HG02970 (cell line): Measurements from ENCODE around the gene EHD1.
"Not testable (repeated sequence)": the region's sequence is repeated elsewhere in the genome, so short reads cannot be mapped to it uniquely, and the experiment has no call there.

Experiments
- ATAC-seq: cut with Tn5 transposase; IDR thresholded peaks from one replicate; pipeline ENCODE4 v1.9.1; 2021; ENCODE audit warnings: mild to moderate bottlenecking, moderate library complexity, moderate number of reproducible peaks; ENCODE audit not compliant: unreplicated experiment, low FRiP score

EHD1 gene

DNA sequence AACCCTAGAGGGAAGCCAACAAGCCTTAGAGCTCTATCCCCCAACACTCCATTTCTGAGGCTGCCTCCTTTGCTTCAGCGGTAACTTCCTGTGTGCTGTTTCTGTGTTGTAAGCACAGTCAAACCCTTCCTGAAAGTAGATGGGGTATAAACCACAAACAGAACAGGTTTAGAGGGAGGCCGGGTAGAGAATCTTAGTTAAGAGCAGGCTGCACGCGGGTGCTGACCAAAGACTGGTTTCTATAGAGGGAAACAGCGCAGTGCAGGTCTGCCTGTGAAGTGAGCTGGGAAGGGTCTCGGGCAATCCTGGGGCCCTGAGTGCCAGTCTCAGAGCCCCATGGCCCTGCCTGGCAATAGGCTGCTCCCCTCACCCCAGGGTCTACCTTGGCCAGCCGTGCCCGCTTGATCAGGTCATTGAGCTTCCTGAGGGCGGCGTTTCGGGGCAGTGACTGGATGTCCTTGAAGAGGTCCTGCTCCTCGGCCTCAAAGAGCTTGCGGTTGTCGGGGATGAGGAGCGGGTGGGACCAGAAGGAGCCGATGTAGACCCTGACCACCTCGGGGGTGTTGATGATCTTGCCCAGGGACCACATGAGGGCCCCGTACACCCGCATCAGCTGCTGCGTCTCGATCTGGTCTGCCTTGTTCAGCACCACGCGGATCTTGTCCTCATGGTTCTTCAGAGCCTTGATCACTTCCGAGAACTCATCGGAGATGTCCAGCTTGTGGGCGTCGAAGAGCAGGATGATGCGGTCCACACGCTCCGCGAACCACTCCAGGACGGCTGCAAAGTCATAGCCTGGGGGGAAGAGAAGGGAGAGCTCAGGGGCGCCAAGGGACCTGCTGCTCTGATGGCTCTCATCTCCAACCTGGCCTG lies 18.6 kb downstream of the EHD1 start:
- ATAC-seq = peak; percentile 68

DNA sequence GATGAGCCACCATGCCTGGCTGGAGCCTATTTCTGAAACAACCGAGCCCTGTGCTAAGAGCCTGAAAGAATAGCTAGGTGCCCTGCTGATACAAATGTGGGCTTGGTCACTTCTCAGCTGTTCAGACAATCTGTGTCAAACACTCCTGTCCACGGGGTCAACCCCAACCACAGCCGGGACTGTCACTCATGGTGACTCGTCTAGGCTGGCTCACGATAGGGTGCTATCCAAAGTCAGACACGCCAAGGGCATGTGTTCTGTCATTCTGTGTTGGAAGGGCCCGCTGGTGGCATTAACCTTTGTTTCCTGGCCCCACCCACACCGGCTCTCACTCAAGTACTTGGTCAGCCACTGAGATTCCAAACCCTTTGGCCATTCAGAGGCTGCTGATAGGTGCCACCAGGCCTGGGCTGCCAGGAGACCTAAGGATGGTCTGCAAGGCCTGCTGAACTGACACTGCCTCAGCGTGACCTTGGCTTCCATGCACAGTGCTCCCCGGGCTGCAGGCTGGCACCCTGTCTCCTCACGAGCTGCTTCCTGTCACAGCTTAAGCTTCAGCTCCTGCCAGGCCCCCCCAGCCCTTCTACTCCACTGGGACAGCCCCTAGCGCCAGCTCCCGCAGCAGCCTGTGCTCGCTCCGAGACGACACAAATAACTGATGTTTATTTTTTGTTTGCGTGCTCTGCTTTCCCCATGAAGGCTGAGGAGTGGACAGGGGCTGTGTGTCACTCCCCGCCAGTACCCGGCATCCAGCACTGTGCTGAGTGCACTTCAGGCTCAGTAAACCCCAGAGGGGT lies 19.8 kb downstream of the EHD1 start:
- no peak for ATAC-seq

DNA sequence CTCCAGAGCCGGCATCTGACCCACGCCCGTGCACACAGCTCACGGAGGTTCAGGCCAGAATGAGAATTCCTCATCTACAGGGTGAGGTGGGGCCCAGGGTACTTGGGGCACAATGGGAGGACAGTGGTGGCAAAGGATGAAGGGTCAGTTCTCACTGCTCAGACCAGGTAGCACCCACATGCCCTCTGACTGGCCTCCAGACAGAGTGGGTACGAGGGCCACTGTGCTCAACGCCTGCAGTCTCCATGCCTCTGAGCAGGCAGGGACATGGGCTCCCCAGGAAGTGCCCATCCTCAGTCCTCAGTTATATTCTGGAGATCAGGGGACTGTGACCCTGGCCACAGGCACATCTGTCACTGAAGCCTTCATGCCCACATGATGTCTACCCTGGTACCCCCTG lies 20.9 kb downstream of the EHD1 start:
- ATAC-seq = no peak

DNA sequence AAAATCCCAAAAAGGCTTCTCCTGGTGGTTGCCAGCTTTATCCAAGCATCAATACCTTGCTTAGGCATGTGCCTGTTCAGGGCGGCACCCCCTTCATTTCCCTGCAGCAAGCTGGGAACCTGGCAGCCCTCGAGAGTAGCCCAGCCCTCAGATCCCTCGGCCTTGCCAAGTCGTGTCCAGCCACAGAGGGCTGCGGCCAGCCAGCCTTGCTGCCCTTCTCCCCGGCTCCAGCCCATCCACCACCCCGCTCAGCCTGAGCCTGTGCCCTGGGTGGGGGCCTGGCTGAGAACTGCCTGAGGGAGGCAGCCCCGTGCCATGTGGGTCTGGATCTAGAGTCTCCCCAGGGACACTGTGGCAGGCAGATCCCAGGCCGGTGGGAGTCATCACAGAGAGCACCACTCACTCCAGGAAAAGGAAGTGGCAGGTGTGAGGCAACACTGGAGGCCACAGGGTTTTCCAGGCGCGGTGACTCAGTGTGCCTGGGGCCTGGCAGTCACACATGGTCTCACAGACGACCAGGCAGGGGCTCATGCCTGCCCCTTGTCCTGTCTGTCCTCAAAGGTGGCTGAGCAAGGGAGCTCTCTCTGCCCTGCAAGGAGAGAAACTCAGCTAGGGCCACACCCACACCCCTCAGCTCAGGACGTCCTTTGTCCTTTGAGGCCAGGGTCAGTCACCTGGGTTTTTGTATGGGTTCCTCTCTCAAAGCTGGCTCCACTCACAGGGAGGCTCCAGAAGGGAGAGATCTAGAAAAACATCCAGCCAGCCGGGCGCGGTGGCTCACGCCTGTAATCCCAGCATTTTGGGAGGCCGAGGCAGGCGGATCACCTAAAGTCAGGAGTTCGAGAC lies 21.8 kb downstream of the EHD1 start:
- no peak for ATAC-seq

DNA sequence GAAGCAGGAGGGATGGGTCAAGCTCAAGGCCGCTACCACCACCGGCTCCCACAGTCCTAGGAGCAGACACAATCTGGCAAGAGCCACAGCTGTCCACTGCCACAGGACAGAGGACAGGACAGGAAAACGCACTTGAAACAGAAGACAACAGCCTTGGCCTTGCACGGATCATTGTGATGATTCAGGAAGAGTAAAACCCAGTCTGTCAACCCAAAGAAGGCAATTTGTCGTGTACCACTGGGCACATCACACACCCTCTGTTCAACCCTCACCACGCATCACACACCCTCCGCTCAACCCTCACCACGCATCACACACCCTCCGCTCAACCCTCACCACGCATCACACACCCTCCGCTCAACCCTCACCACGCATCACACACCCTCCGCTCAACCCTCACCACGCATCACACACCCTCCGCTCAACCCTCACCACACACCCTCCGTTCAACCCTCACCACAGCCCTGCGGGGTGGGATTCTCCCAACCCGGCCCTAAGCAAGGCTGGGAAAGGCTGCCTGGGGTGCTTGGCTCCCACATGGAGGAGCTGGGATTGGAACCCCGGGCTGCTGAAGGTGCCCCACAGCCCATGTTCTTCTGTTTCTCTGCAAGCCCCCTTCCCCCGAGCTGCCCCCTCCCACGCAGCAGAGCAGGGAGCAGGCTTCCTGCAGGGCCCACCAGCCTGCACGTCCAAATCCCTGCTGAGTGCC lies 22.7 kb downstream of the EHD1 start:
- no peak for ATAC-seq

DNA sequence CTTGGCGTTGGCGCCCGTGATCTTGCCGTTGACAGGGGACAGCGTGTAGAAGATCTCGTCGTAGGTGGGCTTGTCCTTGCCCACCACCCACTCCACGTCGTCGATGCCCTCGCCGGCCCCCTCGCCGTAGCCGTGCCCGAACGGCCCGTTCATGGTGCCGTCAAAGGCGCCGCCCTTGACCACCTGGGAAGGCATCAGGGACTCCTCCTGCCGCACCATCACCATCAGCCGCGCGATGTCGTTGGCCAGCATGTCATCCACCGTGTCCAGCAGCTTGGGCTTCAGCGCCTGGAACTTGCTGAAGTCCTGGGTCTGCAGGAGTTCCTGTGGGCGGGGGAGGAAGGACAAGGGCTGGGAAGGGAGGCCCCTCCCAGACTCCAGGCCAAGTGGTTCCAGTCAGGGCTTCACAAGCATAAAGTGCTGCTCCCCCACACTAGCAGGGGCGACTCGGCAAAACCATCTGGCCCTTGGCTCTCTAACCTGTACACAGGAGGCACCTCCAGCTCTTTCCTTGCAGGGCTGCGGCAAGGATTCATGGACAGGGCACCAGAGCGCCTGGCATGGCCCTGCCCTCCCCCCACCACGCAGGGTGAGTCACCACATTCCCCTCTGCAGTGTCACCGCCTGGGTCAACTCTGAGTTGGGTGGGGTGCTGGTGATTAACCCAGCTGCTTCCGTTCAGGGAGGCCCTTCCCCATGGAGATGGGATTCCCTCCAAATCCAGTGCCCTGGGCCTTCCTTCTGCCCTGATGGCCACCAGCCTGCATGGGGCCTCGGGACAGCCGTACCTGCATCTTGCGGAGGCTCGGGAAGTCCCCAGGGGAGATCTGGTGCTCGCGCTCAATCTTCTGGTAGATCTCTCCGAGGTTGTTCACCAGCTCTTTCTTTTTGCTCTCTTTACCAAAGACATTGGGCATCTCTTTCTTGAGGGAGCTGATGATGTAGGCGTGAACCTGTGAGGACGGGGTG lies 23.6 kb downstream of the EHD1 start:
- no peak for ATAC-seq

DNA sequence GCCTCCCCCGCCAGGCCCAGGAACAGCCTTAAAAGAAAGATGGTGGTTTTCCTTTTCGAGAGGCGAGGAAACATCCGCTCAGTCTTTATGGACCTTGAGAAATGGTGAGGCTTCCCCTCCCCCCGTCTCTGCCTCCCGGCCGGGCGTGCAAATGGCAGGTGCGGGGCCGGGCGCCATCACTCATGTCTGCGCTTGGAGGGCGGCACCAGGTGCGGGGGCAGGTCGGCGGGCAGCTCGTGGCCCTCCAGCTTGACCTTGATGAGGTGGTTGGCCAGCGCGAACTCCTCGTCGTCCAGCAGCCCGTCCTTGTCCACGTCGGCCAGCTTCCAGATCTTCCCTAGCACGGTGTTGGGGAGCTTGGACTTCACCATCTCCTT lies 24.3 kb downstream of the EHD1 start:
- ATAC-seq = no peak

DNA sequence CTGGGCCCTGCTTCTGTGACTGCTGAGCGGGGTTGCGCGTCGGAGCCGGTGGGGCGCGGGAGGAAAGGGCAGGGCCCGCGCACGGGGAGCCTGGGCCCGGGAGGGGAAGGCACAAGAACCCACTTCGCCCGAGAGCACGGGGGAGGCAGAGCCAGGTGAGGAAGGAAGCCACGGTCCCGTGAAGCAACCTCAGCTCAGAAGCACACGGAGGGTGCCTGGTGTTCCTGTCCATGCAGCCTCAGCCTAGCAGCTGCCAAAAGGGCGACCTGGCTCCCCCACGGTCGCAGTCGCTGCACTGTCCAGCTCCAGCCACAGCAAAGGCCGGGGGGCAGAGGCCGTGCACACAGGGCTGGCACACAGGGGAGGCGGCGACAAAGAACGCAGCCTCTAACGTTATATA lies 24.7 kb downstream of the EHD1 start:
- no peak for ATAC-seq

DNA sequence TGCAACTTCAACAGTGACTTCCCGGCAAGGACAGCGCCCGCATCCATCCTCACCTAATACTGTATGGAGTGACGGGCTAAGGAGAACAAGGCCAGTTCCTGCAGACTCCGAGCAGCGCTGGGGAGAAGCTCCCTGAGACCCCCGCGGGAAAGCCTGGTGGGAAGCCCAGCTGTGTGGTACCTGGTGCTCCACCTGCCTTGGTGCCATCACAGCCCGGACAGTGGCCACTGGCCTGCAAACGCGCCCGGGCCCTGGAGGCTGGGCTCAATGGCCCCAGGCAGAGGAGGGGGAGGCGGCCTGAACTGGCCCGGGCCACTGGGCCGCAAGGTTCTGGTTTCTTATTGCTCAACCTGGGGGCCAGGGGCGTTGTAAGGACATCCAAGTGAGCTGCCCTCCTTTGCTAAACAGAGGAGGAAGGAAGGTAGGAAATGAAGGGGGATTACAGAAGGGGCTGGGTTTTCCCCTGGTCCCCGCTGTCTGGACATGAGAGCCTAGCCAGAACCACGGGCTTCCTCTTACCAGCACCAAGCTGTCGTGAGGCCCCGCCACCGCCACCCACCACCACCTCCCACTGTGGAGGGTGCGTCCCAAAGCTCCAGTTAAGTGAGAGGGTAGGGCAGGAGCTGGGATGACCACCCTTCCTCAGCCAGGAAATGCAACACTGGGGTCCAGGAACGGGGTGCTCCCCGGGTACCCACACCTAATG lies 25.5 kb downstream of the EHD1 start:
- no peak for ATAC-seq

DNA sequence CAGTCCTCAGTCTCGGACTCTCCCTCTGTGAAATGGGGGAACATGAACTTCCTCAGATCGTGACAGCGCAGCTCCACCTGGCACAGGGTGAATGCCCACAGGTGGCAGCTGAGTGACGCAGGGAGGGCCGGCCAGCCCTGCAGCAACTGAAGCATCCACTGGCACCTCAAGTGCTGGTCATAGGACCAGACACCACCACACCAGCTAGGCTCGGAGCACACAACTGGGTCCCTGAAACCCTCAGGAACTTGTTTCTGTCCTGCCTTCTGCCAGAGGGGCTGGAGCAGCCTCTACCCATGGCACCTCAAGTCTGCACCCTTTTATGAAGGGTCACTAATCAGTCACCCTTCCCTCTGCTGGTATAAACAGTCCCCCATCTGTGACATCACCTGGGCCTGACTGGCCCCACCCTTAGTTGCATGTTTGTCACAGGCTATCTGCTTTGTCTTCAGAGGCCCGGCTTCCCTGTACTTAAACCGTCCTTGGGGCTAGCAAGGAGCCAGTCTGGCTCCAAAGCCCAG lies 26.5 kb downstream of the EHD1 start:
- no peak for ATAC-seq

DNA sequence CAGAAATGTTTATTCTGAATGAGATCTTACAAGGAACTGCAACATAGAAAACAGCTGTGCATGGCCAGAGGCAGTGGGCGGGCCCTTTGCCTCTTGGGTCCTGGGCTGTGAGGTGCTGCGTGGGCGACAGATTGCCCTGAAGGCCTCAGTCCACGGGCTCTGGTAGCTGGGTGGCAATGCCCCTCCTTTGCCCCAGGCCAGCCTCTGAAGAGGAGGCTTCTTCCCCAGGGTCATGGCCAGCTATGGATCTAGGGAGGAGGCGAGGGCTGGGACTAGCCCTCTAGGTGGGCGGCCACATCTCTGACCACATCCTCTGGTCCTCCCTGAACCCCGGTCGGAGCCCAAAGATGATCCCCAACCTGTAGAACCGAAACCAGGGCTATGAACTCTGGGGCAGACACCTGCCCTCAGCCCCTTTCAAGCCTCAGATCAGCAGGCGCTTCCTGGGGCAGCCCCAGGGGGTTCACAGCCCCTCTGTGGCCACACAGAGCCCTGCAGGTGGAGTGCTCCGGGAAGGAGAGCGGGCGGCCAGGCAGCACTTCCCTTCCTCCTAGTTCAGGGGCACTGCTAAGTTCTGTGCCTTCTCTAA lies 27.3 kb downstream of the EHD1 start:
- ATAC-seq = peak; percentile 64

DNA sequence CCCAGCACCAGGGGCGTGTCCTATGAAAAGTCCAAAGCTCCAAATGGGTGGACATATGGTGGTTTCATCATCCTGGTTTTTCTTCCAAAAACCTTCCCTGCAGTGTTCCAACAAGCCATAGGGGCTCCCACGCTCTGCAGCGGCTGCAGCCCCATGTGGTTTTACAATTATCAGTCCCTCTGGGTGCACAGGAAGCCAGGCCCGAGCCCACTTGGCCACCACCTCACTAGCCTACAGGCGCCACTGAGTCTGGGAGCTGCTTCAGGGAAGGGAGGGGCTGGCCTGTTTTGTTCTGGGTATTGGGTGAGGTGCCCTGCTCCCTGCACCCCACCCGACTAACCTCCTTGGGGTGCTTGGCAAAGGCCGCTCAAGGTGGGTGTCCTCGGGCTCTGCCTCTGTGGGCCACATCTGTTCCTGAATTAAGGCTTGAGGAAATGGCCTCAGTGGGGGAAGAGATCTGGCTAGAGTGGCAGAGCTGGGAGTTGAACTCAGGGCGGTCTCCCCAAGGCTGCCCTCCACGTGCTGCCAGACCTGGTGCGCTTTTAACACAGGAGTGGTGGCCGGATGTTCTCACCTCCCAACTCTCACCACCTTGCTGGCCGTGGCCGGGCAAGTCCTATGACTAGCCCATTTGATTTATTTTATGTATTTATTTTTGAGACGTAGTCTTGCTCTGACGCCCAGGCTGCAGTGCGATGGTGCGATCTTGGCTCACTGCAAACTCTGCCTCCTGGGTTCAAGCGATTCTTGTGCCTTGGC lies 28.6 kb downstream of the EHD1 start:
- ATAC-seq = no peak

DNA sequence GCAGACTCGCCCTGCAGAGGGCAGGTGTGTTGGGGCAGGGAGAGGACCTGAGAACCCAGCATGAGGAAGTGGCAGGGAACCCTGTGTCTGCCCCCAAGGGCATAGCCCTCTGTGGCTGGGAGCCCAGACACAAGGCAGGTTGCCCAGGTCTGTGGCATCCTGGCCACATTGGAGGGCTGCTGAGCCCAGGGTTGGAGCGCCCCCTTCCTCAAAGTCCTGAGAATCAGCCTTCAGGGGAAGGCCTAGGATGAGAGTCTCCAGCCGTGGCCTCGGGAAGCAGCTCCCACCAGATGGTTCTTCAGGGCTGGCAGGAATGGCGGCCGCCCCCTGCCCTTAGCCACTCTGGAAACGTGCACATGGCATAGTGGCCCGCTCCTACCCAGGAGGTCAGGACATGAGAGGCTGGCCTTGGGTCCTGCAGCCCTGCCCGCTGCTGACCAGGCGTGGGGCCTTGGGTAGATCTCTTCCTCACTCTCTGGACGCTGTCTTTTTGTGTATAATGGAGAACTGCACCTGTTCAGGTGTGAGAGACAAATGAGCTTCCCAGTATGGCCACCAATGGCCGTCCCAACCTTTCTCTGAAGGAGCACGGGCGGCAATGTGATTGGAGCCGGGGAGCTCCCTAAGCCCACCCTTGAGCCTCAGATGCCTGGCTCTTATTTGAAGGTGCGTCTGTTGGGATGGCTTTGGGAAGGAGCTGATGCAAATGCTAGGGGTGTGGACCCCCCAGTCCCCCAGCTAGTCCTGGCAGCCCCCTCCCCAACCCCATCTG lies 29.4 kb downstream of the EHD1 start:
- ATAC-seq = no peak

DNA sequence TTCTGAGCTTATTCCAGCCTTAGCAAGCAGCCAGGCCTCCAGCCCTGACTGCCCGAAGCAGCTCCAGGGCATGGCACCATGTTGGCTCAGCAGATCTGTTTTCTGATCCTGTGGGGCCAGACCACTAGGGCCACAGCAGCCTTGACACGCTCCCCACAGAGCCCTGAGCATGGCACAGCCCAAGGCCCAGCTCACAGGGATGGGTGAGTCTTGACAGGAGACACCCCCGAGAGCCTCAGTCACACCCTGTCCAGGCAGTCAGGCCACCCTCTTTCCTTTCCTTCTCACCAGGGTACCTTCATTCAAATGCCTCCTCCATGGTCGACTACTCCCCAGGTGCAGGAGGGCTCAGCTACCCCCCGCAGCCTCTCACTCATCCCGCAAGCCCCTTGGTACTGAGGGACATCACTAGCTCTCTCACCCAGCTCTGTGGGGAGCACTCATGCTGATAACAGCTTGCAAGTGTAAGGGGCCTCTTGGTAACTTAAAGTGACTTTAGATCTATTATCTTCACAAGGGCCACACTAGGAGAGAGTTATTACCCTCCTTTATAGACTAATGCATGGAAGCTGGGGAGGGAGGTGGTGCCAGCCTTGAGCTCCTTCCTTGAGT lies 30.1 kb downstream of the EHD1 start:
- ATAC-seq = no peak

DNA sequence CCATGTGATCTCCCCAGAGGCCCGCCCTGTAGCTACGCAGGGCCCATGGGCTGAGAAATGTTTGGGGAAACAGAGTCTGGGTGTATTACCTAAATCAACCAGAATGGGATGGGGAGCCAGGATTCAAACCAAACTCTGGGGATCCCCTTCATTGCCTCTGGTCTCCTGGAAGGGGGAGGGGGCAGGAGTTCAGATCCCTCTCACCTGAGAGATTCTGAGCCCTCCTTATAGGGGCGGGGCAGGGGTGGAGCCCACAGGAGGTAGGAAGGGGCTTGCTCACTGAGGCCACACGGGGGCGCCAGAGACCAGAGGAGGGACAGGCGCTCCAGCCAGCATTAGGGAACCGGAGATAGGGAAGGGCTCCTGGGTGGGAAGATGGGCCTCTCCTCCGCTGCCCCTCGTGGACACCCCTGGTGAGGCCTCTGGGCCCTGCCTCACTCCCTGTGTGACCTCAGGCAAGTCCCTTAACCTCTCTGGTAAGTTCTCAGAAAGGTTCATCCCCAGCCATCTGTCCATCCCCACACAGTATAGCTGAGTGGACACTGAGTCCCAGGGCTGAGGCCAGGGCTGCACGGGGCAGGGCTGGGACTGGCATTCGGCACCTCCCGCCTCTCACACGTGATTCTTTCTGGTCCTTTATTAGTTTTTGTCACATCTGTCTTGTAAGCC lies 31.3 kb downstream of the EHD1 start:
- no peak for ATAC-seq

DNA sequence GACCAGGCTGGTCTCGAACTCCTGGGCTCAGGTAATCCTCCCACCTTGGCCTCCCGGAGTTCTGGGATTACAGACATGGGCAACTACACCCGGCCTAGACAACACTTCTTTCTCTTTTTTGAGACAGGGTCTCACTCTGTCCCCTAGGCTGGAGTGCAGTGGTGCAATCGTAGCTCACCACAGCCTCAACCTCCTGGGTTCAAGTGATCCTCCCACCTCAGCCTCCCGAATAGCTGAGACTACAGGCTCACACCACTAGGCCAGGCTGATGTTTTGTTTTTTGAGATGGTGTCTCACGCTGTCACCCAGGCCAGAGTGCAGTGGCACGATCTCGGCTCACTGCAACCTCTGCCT lies 32.7 kb downstream of the EHD1 start:
- ATAC-seq = not testable (repeated sequence)
